HG03575 (cell line): ENCODE measurements around the gene AFG3L2.
"Not testable (repeated sequence)": the region's sequence is repeated elsewhere in the genome, so short reads cannot be mapped to it uniquely, and the experiment has no call there.

ENCODE experiments used
- ATAC-seq: cut with Tn5 transposase; IDR thresholded peaks from one replicate; pipeline ENCODE4 v1.9.1; 2021; ENCODE audit not compliant: unreplicated experiment, insufficient number of reproducible peaks, low FRiP score; ENCODE audit errors: extremely low read depth

AFG3L2 gene

GRCh38 chr18:12399231-12399630, 22.2 kb upstream of the AFG3L2 start:
- ATAC-seq = no peak

GRCh38 chr18:12398625-12399024, 21.6 kb upstream of the AFG3L2 start:
- no peak for ATAC-seq

- ATAC-seq = no peak
Observed at GRCh38 chr18:12397793-12398192, 20.8 kb upstream of the AFG3L2 start.

- no peak for ATAC-seq
Observed at GRCh38 chr18:12397254-12397653, 20.2 kb upstream of the AFG3L2 start.

GRCh38 chr18:12394428-12394827, 17.4 kb upstream of the AFG3L2 start:
- no peak for ATAC-seq

GRCh38 chr18:12393998-12394397, 17.0 kb upstream of the AFG3L2 start:
- no peak for ATAC-seq

GRCh38 chr18:12393510-12393909, 16.5 kb upstream of the AFG3L2 start:
- no peak for ATAC-seq

- no peak for ATAC-seq
Observed at GRCh38 chr18:12391487-12392165, 14.6 kb upstream of the AFG3L2 start.

- ATAC-seq = no peak
Observed at GRCh38 chr18:12388442-12388841, 11.4 kb upstream of the AFG3L2 start.

GRCh38 chr18:12384261-12384660, 7.2 kb upstream of the AFG3L2 start:
- no peak for ATAC-seq

GRCh38 chr18:12383759-12384158, 6.7 kb upstream of the AFG3L2 start:
- not testable (repeated sequence) for ATAC-seq

GRCh38 chr18:12382221-12382814, 5.3 kb upstream of the AFG3L2 start:
- ATAC-seq = not testable (repeated sequence)

GRCh38 chr18:12378198-12378558, 1.2 kb upstream of the AFG3L2 start:
- not testable (repeated sequence) for ATAC-seq

- peak; percentile 20 for ATAC-seq
Observed at GRCh38 chr18:12377556-12378197, 650 bp upstream of the AFG3L2 start.

GRCh38 chr18:12376034-12376753, 833 bp downstream of the AFG3L2 start:
- ATAC-seq = peak; percentile 8

- no peak for ATAC-seq
Observed at GRCh38 chr18:12374401-12374800, 2.6 kb downstream of the AFG3L2 start.

GRCh38 chr18:12373771-12374116, 3.3 kb downstream of the AFG3L2 start:
- no peak for ATAC-seq

GRCh38 chr18:12373116-12373770, 3.8 kb downstream of the AFG3L2 start:
- ATAC-seq = no peak

GRCh38 chr18:12372406-12372805, 4.6 kb downstream of the AFG3L2 start:
- no peak for ATAC-seq
